ENCODE results near the gene OR6S1. TPM values are rescaled to one million over a fixed set of nuclear protein-coding genes. Genes with fewer than 3 reads are reported as not detected.
A peak's percentile ranks its signal among the peaks of the same experiment; 100 is the strongest.

The OR6S1 gene
- total RNA-seq, 1 experiment from 2014 or later, result not detected

- H3K4me1 Mint-ChIP-seq (ENCODE audit: low read depth, unreplicated experiment), result peaks cover 22% of the 10 kb centered on the region
- peak overlapping the region; percentile 93 for H3K4me3 Mint-ChIP-seq (ENCODE audit: unreplicated experiment)
- Histone ChIP-seq H3K4me3 (ENCODE audit: low read depth, low read length) (peak overlapping the region; percentile 38), H3K36me3 (ENCODE audit: control insufficient read depth, insufficient read depth, low read length) (no peaks in the 10 kb centered on the region), H3K4me1 (peaks cover 3% of the 10 kb centered on the region), H3K27me3 (replicated peaks; ENCODE audit: control insufficient read depth, insufficient read depth, low read length) (no peaks in the 10 kb centered on the region), H3K9me3 (no peaks in the 10 kb centered on the region)
- no peak for TF ChIP-seq CTCF (IDR thresholded peaks at IDR 0.05; ENCODE audit: insufficient read depth in 1 of 2, low read depth in 1 of 2, low read length in 1 of 2, severe bottlenecking in 1 of 2, unreplicated experiment in 1 of 2)
- peak; percentile 79 to 85 for DNase-seq
- ChIA-PET POLR2A (interaction anchor here (1.0 kb wide), 1 partner anchor 20 kb away, joined by 4 read pairs; no protein-coding TSS in a partner anchor), CTCF (interaction anchor here (1.2 to 2.0 kb wide), 2 partner anchors 20 to 49 kb away, joined by 9 read pairs; no protein-coding TSS in a partner anchor)
- peaks cover 3% of the 10 kb centered on the region for H3K27me3 Mint-ChIP-seq (ENCODE audit: insufficient read depth, unreplicated experiment)
- BruUV-seq (replicated peaks), result no TSS peak
- H3K36me3 Mint-ChIP-seq (ENCODE audit: insufficient read depth, unreplicated experiment), result peaks cover 41% of the 10 kb centered on the region
- H3K9me3 Mint-ChIP-seq (ENCODE audit: unreplicated experiment), result no peaks in the 10 kb centered on the region
- intact Hi-C loops (cut with micrococcal nuclease; ENCODE audit: unreplicated experiment), result loop anchor here (1.0 kb wide), 1 partner anchor 54 kb away; no protein-coding TSS in a partner anchor
- H3K27ac Mint-ChIP-seq (ENCODE audit: unreplicated experiment), result peak overlapping the region; percentile 92
These were observed 8.4 kb downstream of the OR6S1 start for GRCh38 chr14:20632831-20633691.

DNA sequence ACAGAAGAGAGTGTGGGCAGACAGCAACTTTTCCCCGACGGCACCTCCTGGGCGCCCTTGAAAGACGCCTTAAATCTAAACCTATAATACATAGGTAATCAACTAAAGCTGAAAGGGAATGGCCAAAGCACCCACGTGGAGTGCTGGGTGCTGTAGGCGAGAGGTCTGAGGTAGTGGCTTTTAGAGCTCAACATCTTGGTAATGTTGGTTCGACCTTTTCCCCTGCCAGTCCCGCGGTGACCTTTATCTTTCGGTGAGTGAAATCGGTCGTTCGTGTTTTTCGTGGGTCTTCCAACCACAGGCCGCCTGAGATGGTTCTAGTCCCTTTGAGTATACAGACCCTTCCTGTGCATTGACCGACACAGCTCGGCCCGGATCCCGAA lies 9.1 kb downstream of the OR6S1 start:
- peaks cover 28% of the 10 kb centered on the region for H3K4me1 Mint-ChIP-seq (ENCODE audit: low read depth, unreplicated experiment)
- Histone ChIP-seq H3K27me3 (replicated peaks; ENCODE audit: control insufficient read depth, insufficient read depth, low read length) (no peaks in the 10 kb centered on the region), H3K36me3 (ENCODE audit: control insufficient read depth, insufficient read depth, low read length) (no peaks in the 10 kb centered on the region), H3K9me3 (no peaks in the 10 kb centered on the region), H3K4me3 (ENCODE audit: low read depth, low read length) (peak overlapping the region; percentile 38), H3K4me1 (peaks cover 7% of the 10 kb centered on the region)
- ChIA-PET POLR2A (interaction anchor here (1.0 kb wide), 1 partner anchor 19 kb away, joined by 4 read pairs; no protein-coding TSS in a partner anchor), CTCF (interaction anchor here (1.2 to 2.0 kb wide), 2 partner anchors 19 to 49 kb away, joined by 9 read pairs; no protein-coding TSS in a partner anchor)
- TF ChIP-seq CTCF (IDR thresholded peaks at IDR 0.05; ENCODE audit: insufficient read depth in 1 of 2, low read depth in 1 of 2, low read length in 1 of 2, severe bottlenecking in 1 of 2, unreplicated experiment in 1 of 2), result no peak
- no peaks in the 10 kb centered on the region for H3K9me3 Mint-ChIP-seq (ENCODE audit: unreplicated experiment)
- intact Hi-C loops (cut with micrococcal nuclease; ENCODE audit: unreplicated experiment), result no loop called here
- H3K4me3 Mint-ChIP-seq (ENCODE audit: unreplicated experiment), result peak overlapping the region; percentile 93
- no TSS peak for BruUV-seq (replicated peaks)
- H3K27ac Mint-ChIP-seq (ENCODE audit: unreplicated experiment), result peak overlapping the region; percentile 92
- H3K27me3 Mint-ChIP-seq (ENCODE audit: insufficient read depth, unreplicated experiment), result peaks cover 3% of the 10 kb centered on the region
- DNase-seq, result no peak
- H3K36me3 Mint-ChIP-seq (ENCODE audit: insufficient read depth, unreplicated experiment), result peaks cover 42% of the 10 kb centered on the region

DNA sequence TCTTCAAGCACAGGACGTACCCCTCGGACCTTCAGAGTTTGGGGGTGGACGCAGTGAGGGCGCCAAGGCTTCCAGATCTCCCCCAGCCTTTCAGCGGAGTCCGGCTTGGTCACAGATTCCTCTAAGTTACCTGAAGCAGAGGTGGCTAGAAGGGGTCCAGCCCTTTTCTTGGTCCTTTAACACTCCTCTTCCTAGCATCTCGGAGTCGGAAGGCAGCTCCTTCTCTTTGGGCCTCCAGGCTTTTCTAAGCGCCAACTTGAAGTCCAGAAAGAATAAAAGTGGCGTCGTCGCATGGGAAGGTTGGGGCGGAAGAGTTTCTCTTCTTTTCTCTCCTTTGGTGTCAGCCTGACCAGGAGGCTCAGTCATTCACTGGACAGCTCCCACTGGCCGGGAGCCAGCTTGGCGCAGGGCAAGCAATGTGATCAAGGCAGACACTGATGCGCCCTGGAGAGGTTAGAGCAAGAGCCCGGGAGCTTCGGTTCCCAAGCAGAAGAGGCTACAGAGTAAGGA lies 9.6 kb downstream of the OR6S1 start:
- peak; percentile 72 to 74 for DNase-seq
- peaks cover 3% of the 10 kb centered on the region for H3K27me3 Mint-ChIP-seq (ENCODE audit: insufficient read depth, unreplicated experiment)
- ChIA-PET CTCF (interaction anchor here (0.9 to 2.0 kb wide), 3 partner anchors 19 to 52 kb away, joined by 4 to 9 read pairs (median 9); partner anchors contain the start of gene RNASE4), POLR2A (interaction anchor here (1.0 kb wide), 1 partner anchor 19 kb away, joined by 4 read pairs; no protein-coding TSS in a partner anchor)
- peak overlapping the region; percentile 93 for H3K4me3 Mint-ChIP-seq (ENCODE audit: unreplicated experiment)
- peaks cover 28% of the 10 kb centered on the region for H3K4me1 Mint-ChIP-seq (ENCODE audit: low read depth, unreplicated experiment)
- no peaks in the 10 kb centered on the region for H3K9me3 ChIP-seq
- no peaks in the 10 kb centered on the region for H3K9me3 Mint-ChIP-seq (ENCODE audit: unreplicated experiment)
- H3K27me3 ChIP-seq (replicated peaks; ENCODE audit: control insufficient read depth, insufficient read depth, low read length), result no peaks in the 10 kb centered on the region
- no TSS peak for BruUV-seq (replicated peaks)
- peak overlapping the region; percentile 92 for H3K27ac Mint-ChIP-seq (ENCODE audit: unreplicated experiment)
- TF ChIP-seq CTCF (IDR thresholded peaks at IDR 0.05; ENCODE audit: insufficient read depth in 1 of 2, low read depth in 1 of 2, low read length in 1 of 2, severe bottlenecking in 1 of 2, unreplicated experiment in 1 of 2), result no peak
- no peaks in the 10 kb centered on the region for H3K36me3 ChIP-seq (ENCODE audit: control insufficient read depth, insufficient read depth, low read length)
- peak overlapping the region; percentile 38 for H3K4me3 ChIP-seq (ENCODE audit: low read depth, low read length)
- peaks cover 42% of the 10 kb centered on the region for H3K36me3 Mint-ChIP-seq (ENCODE audit: insufficient read depth, unreplicated experiment)
- peaks cover 7% of the 10 kb centered on the region for H3K4me1 ChIP-seq
- intact Hi-C loops (cut with micrococcal nuclease; ENCODE audit: unreplicated experiment), result loop anchor here (1.0 kb wide), 2 partner anchors 19 to 50 kb away; no protein-coding TSS in a partner anchor
